ENCODE measurements around the gene NASP.

NASP gene

GRCh38 chr1:45583666-45584350, at the start of gene NASP:
Gene NASP (plus strand): TSS chr1:45584041. CDS start chr1:45584147, 106 bp downstream.
- no peaks in the 10 kb centered on the region; the same call in none of the 2 replicates for H3K36me3 ChIP-seq (ENCODE audit: insufficient read depth, low read length)
- peaks cover 5% of the 10 kb centered on the region; the same call in 1 of the 2 replicates for H3K4me1 ChIP-seq (ENCODE audit: insufficient read depth, low read length)
- no peaks in the 10 kb centered on the region for H3K9me3 ChIP-seq (ENCODE audit: control insufficient read depth, insufficient read depth, low read length)
- peak within 1 kb of the TSS; percentile 98 for H3K9ac ChIP-seq (ENCODE audit: low read depth, low read length)

- Histone ChIP-seq H3K36me3 (ENCODE audit: insufficient read depth, low read length) (no peaks in the 10 kb centered on the region), H3K9me3 (ENCODE audit: control insufficient read depth, insufficient read depth, low read length) (no peaks in the 10 kb centered on the region), H3K4me1 (ENCODE audit: insufficient read depth, low read length) (peaks cover 3% of the 10 kb centered on the region; the same call in 1 of the 2 replicates), H3K9ac (ENCODE audit: low read depth, low read length) (no peak overlapping the region)
Observed at GRCh38 chr1:45535988-45536766, 47.7 kb upstream of the NASP start.

- Histone ChIP-seq H3K36me3 (ENCODE audit: insufficient read depth, low read length) (no peaks in the 10 kb centered on the region), H3K9me3 (ENCODE audit: control insufficient read depth, insufficient read depth, low read length) (no peaks in the 10 kb centered on the region), H3K9ac (ENCODE audit: low read depth, low read length) (no peak overlapping the region), H3K4me1 (ENCODE audit: insufficient read depth, low read length) (peaks cover 3% of the 10 kb centered on the region; the same call in 1 of the 2 replicates)
Observed at GRCh38 chr1:45536886-45537285, 47.0 kb upstream of the NASP start.

GRCh38 chr1:45541193-45541592, 42.6 kb upstream of the NASP start:
- no peaks in the 10 kb centered on the region for H3K9me3 ChIP-seq (ENCODE audit: control insufficient read depth, insufficient read depth, low read length)
- no peaks in the 10 kb centered on the region for H3K36me3 ChIP-seq (ENCODE audit: insufficient read depth, low read length)
- H3K9ac ChIP-seq (ENCODE audit: low read depth, low read length) = no peak overlapping the region
- peaks cover 7% of the 10 kb centered on the region; the same call in 1 of the 2 replicates for H3K4me1 ChIP-seq (ENCODE audit: insufficient read depth, low read length)

- no peaks in the 10 kb centered on the region for H3K36me3 ChIP-seq (ENCODE audit: insufficient read depth, low read length)
- peaks cover 4% of the 10 kb centered on the region; the same call in 1 of the 2 replicates for H3K4me1 ChIP-seq (ENCODE audit: insufficient read depth, low read length)
- no peaks in the 10 kb centered on the region for H3K9me3 ChIP-seq (ENCODE audit: control insufficient read depth, insufficient read depth, low read length)
- no peak overlapping the region for H3K9ac ChIP-seq (ENCODE audit: low read depth, low read length)
Observed at GRCh38 chr1:45542591-45542990, 41.2 kb upstream of the NASP start.

- Histone ChIP-seq H3K4me1 (ENCODE audit: insufficient read depth, low read length) (peaks cover 4% of the 10 kb centered on the region; the same call in 1 of the 2 replicates), H3K9me3 (ENCODE audit: control insufficient read depth, insufficient read depth, low read length) (no peaks in the 10 kb centered on the region), H3K36me3 (ENCODE audit: insufficient read depth, low read length) (no peaks in the 10 kb centered on the region), H3K9ac (ENCODE audit: low read depth, low read length) (no peak overlapping the region)
Observed at GRCh38 chr1:45543581-45544417, 40.0 kb upstream of the NASP start.

GRCh38 chr1:45544530-45544929, 39.3 kb upstream of the NASP start:
- H3K36me3 ChIP-seq (ENCODE audit: insufficient read depth, low read length) = no peaks in the 10 kb centered on the region
- peaks cover 4% of the 10 kb centered on the region; the same call in 1 of the 2 replicates for H3K4me1 ChIP-seq (ENCODE audit: insufficient read depth, low read length)
- no peaks in the 10 kb centered on the region for H3K9me3 ChIP-seq (ENCODE audit: control insufficient read depth, insufficient read depth, low read length)
- H3K9ac ChIP-seq (ENCODE audit: low read depth, low read length) = no peak overlapping the region

- Histone ChIP-seq H3K4me1 (ENCODE audit: insufficient read depth, low read length) (peaks cover 4% of the 10 kb centered on the region; the same call in 1 of the 2 replicates), H3K9ac (ENCODE audit: low read depth, low read length) (no peak overlapping the region), H3K36me3 (ENCODE audit: insufficient read depth, low read length) (no peaks in the 10 kb centered on the region), H3K9me3 (ENCODE audit: control insufficient read depth, insufficient read depth, low read length) (no peaks in the 10 kb centered on the region)
Observed at GRCh38 chr1:45545019-45545493, 38.8 kb upstream of the NASP start.

- H3K9ac ChIP-seq (ENCODE audit: low read depth, low read length) = no peak overlapping the region
- H3K4me1 ChIP-seq (ENCODE audit: insufficient read depth, low read length) = peaks cover 4% of the 10 kb centered on the region; the same call in 1 of the 2 replicates
- H3K36me3 ChIP-seq (ENCODE audit: insufficient read depth, low read length) = no peaks in the 10 kb centered on the region
- no peaks in the 10 kb centered on the region for H3K9me3 ChIP-seq (ENCODE audit: control insufficient read depth, insufficient read depth, low read length)
Observed at GRCh38 chr1:45545553-45546310, 38.1 kb upstream of the NASP start.

GRCh38 chr1:45550401-45551351, 33.2 kb upstream of the NASP start, which contains the start of gene AKR1A1:
Gene AKR1A1 (plus strand): TSS chr1:45550826. CDS start chr1:45561795, 10,969 bp downstream.
- Histone ChIP-seq H3K9me3 (ENCODE audit: control insufficient read depth, insufficient read depth, low read length) (no peaks in the 10 kb centered on the region), H3K9ac (ENCODE audit: low read depth, low read length) (peak within 1 kb of the TSS; percentile 83), H3K4me1 (ENCODE audit: insufficient read depth, low read length) (no peaks in the 10 kb centered on the region), H3K36me3 (ENCODE audit: insufficient read depth, low read length) (peaks cover 10% of the 10 kb centered on the region; the same call in 1 of the 2 replicates)

- peaks cover 10% of the 10 kb centered on the region for H3K36me3 ChIP-seq (ENCODE audit: insufficient read depth, low read length)
Observed at GRCh38 chr1:45551684-45552083, 32.2 kb upstream of the NASP start.

GRCh38 chr1:45552331-45552730, 31.5 kb upstream of the NASP start:
- no peaks in the 10 kb centered on the region for H3K4me1 ChIP-seq (ENCODE audit: insufficient read depth, low read length)
- no peaks in the 10 kb centered on the region for H3K9me3 ChIP-seq (ENCODE audit: control insufficient read depth, insufficient read depth, low read length)
- H3K36me3 ChIP-seq (ENCODE audit: insufficient read depth, low read length) = peaks cover 10% of the 10 kb centered on the region
- no peak overlapping the region for H3K9ac ChIP-seq (ENCODE audit: low read depth, low read length)

More at GRCh38 chr1:45551684-45552083, 32.2 kb upstream of the NASP start:
- peak overlapping the region; percentile 83 for H3K9ac ChIP-seq (ENCODE audit: low read depth, low read length)
- H3K4me1 ChIP-seq (ENCODE audit: insufficient read depth, low read length) = no peaks in the 10 kb centered on the region
- H3K9me3 ChIP-seq (ENCODE audit: control insufficient read depth, insufficient read depth, low read length) = no peaks in the 10 kb centered on the region
